ENCODE data around the gene PDE10A. TPM values are rescaled to one million over a fixed set of nuclear protein-coding genes. Genes with fewer than 3 reads are reported as not detected.

Gene PDE10A
- total RNA-seq, 1 experiment from 2014 or later = 0.31 TPM

DNA sequence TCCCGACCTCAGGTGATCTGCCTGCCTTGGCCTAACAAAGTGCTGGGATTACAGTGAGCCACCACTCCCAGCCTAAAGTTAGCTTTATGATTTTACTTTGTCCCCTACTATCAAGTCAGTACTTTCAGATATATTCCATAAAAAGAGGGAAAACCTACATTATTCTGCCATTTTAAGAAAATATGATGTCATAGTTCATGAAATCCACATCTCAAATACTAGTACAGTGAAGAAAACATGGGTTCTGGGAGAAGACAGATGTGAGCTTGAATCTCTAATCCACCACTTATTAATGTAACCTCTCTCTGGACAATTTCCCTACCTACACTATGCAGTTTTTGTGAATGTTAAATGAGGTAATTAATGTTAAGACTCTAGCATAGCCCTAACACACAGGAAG, 74.5 kb downstream of the PDE10A start:
- Mint-ChIP-seq H3K9me3 (peaks cover 7 to 18% of the 10 kb centered on the region in 2 experiments), H3K27ac (no peak overlapping the region), H3K27me3 (ENCODE audit: low read depth) (no peaks in the 10 kb centered on the region; the same call in 1 of the 2 replicates), H3K4me3 (no peak overlapping the region), H3K4me1 (peaks cover 6% of the 10 kb centered on the region in 2 experiments), H3K36me3 (ENCODE audit: insufficient read depth in 1 of 3, low read depth in 3 of 3) (peaks cover 3 to 10% (median 4%) of the 10 kb centered on the region in 3 experiments; a peak in 5 of 7 replicates)
- Histone ChIP-seq H2BK15ac (ENCODE audit: low read depth, low read length) (no peak overlapping the region), H4K91ac (ENCODE audit: insufficient read length, low read depth, low read length) (no peak overlapping the region), H2AK5ac (ENCODE audit: insufficient read length, low read length) (no peak overlapping the region), H2BK20ac (ENCODE audit: low read depth, low read length, poor library complexity, severe bottlenecking) (no peak overlapping the region), H2AFZ (ENCODE audit: low read length) (no peak overlapping the region), H3T11ph (ENCODE audit: low read length) (no peak overlapping the region), H3K23ac (ENCODE audit: insufficient read length, low read depth, low read length) (no peak overlapping the region), H3K27me3 (ENCODE audit: insufficient read depth, low read length) (no peaks in the 10 kb centered on the region), H3K4me2 (ENCODE audit: insufficient read depth, insufficient read length, low read length) (no peak overlapping the region), H2BK12ac (ENCODE audit: insufficient read length, low read depth, low read length) (no peak overlapping the region), H3K9ac (ENCODE audit: extremely low read depth, insufficient read length, low read length) (no peak overlapping the region), H3K14ac (ENCODE audit: insufficient read depth, low read length) (no peak overlapping the region), H3K4ac (ENCODE audit: low read depth, low read length) (no peak overlapping the region), H3K9me3 (ENCODE audit: control insufficient read depth, low read depth, low read length) (no peaks in the 10 kb centered on the region), H3K23me2 (ENCODE audit: insufficient read length, low read depth, low read length, poor library complexity, severe bottlenecking) (no peaks in the 10 kb centered on the region), H3K56ac (ENCODE audit: insufficient read length, low read depth, low read length) (no peak overlapping the region), H3K27ac (ENCODE audit: insufficient read length, low read depth, low read length) (no peak overlapping the region), H2BK5ac (ENCODE audit: insufficient read length, low read length) (no peak overlapping the region), H4K8ac (replicated peaks; ENCODE audit: insufficient read length, low read depth, low read length) (no peak overlapping the region), H3K4me1 (ENCODE audit: insufficient read depth, low read length) (no peaks in the 10 kb centered on the region), H3K79me1 (ENCODE audit: insufficient read depth, low read depth, low read length, poor library complexity, severe bottlenecking) (no peaks in the 10 kb centered on the region), H4K5ac (ENCODE audit: insufficient read length, low read depth, low read length) (no peak overlapping the region), H3K79me2 (ENCODE audit: insufficient read depth, low read length) (no peaks in the 10 kb centered on the region), H2BK120ac (ENCODE audit: low read depth, low read length, poor library complexity, severe bottlenecking) (no peak overlapping the region), H4K20me1 (ENCODE audit: control insufficient read depth, insufficient read depth, insufficient read length) (no peaks in the 10 kb centered on the region), H3K18ac (ENCODE audit: insufficient read length, low read depth, low read length) (no peak overlapping the region)
- no peak for TF ChIP-seq CTCF (conservative IDR thresholded peaks at IDR 0.05)
- WGBS (ENCODE audit: extremely low coverage, insufficient read length, low lambda C conversion rate) = no CpG with 5 or more reads among the region's 1 CpG
- no peak for DNase-seq

All from H9 (cell line).